Measurements from ENCODE around the gene EIF1AX.

Gene EIF1AX

DNA sequence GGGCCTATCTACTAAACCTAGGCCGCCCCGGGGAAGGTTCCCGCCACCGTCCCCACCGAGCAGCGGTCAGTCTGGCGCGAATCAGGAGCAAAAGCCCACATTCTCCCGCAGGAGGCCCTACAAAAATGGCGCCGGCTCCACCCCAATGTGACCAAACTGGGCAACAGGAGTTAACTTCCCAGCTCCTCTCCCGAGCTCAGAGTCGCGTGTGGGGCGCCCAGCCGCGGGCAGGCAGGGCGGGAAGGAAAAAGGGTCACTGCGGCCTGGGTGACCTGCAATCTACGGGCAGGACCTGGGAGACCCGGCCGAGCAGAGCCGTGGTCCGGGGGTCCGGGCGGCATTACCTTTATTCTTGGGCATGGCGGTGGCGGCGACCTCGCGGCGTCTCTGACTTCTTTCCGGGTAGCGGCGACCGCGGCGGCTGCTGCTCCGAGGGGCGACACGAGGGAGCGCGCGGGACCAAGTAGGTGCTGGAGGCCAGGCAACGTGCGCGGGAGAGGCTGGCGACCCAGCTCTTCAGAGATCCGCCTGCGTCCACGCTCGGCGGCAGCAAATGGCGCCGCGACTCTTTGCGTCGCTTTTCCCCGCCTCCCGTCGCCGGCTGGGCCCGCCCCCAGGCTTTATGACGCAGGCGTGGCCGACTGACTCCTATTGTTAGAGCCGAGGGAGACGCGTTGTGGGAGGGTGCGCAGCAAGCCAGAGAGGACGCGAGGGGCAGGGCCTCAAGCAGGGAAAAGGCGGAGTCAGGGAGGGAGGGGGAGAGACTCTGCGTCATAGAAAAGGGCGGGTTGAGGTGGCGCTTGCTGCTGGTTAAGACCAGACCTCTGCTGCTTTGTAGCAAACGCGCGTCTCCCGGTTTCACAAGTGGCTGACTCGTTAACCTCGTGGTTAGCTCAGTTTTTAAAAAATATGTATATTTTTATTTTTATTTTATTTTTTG lies at the start of gene EIF1AX:
TSS of gene EIF1AX (minus strand) at position 558 of the 940 bp plus-strand sequence. CDS start at position 360, 198 bp downstream.
- DNase-seq (ENCODE audit: low read depth), result peak; percentile 97
- TF ChIP-seq CTCF (IDR thresholded peaks at IDR 0.05; ENCODE audit: low read depth, low read length) (no peak), MYC (IDR thresholded peaks at IDR 0.05; ENCODE audit: low read depth, low read length) (peak; percentile 47), POLR2A (IDR thresholded peaks at IDR 0.05; ENCODE audit: extremely low read depth, insufficient read length) (peak; percentile 55)
- TF ChIP-seq, protein P1, sequence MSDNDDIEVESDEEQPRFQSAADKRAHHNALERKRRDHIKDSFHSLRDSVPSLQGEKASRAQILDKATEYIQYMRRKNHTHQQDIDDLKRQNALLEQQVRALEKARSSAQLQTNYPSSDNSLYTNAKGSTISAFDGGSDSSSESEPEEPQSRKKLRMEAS (IDR thresholded peaks at IDR 0.05; ENCODE audit: low read depth, low read length), result no peak; the same call in none of the 2 replicates
- H3K4me3 ChIP-seq (ENCODE audit: low read depth, low read length), result peak within 1 kb of the TSS; percentile 95

- no peak overlapping the region for H3K4me3 ChIP-seq (ENCODE audit: low read depth, low read length)
- DNase-seq (ENCODE audit: low read depth), result no peak
- TF ChIP-seq CTCF (IDR thresholded peaks at IDR 0.05; ENCODE audit: low read depth, low read length) (no peak), MYC (IDR thresholded peaks at IDR 0.05; ENCODE audit: low read depth, low read length) (no peak), POLR2A (IDR thresholded peaks at IDR 0.05; ENCODE audit: extremely low read depth, insufficient read length) (no peak)
- TF ChIP-seq, protein P1 (IDR thresholded peaks at IDR 0.05; ENCODE audit: low read depth, low read length), result no peak
Observed at GRCh38 chrX:20189171-20189570, 47.5 kb upstream of the EIF1AX start.

DNA sequence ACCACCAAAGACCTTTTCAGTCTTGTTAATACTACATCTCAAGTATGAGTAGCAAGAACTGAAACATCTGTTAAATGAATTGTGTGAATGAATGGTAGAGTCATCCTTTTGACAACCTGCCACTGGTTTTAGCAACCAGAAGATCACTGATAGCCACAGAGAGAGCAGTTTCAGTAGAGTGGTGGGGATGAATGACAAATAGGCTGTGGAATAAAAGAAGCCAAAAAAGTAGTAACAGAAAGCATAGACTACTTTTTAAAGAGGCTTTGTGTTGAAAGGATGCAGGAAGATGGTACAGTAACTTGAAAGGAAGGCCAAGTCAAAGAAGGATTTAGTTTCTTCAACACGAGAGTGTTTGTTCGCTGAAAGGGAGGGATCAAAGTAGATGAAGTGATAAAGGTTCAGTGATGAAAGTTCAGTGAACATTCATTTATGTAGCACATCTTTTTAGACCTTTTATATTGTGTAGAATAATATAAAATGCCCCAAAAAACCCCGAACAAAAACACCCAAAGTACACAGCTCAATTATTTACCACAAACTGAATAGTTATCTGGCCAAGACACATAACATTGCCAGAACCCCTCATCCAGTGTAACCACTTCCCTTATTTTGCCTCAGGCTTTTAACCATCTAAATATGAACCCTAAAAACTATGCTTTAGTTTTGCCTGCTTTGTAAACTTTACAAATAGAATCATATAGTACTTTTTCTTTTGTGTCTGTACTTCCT lies 40.1 kb upstream of the EIF1AX start:
- H3K4me3 ChIP-seq (ENCODE audit: low read depth, low read length), result no peak overlapping the region
- TF ChIP-seq MYC (IDR thresholded peaks at IDR 0.05; ENCODE audit: low read depth, low read length), result no peak
- TF ChIP-seq, protein P1 (IDR thresholded peaks at IDR 0.05; ENCODE audit: low read depth, low read length), result no peak
- TF ChIP-seq POLR2A (IDR thresholded peaks at IDR 0.05; ENCODE audit: extremely low read depth, insufficient read length), result no peak
- TF ChIP-seq CTCF (IDR thresholded peaks at IDR 0.05; ENCODE audit: low read depth, low read length), result no peak
- DNase-seq (ENCODE audit: low read depth), result peak; percentile 9

- no peak for TF ChIP-seq MYC (IDR thresholded peaks at IDR 0.05; ENCODE audit: low read depth, low read length)
- TF ChIP-seq CTCF (IDR thresholded peaks at IDR 0.05; ENCODE audit: low read depth, low read length), result no peak
- TF ChIP-seq POLR2A (IDR thresholded peaks at IDR 0.05; ENCODE audit: extremely low read depth, insufficient read length), result no peak
- TF ChIP-seq, protein P1 (IDR thresholded peaks at IDR 0.05; ENCODE audit: low read depth, low read length), result no peak
Observed at GRCh38 chrX:20177093-20177492, 35.5 kb upstream of the EIF1AX start.

DNA sequence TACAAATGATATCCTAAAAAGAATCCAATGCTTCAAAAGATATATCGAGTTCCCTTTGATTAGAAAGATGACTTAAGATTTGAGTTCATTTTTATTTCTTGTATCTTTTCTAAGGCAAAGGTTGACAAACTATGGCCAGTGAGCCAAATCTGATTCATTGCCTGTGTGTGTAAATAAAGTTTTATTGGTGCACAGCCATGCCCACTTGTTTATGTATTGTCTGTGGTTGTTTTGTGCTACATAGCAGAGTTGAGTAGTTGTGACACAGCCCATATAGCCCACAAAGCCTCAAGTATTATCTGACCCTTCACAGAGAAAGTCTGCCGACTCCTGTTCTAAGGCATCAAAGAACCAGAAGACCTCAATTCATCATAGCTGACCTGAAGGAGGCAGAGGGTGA lies 32.2 kb upstream of the EIF1AX start:
- TF ChIP-seq POLR2A (IDR thresholded peaks at IDR 0.05; ENCODE audit: extremely low read depth, insufficient read length), result no peak
- no peak for TF ChIP-seq CTCF (IDR thresholded peaks at IDR 0.05; ENCODE audit: low read depth, low read length)
- no peak for TF ChIP-seq MYC (IDR thresholded peaks at IDR 0.05; ENCODE audit: low read depth, low read length)
- TF ChIP-seq, protein P1 (IDR thresholded peaks at IDR 0.05; ENCODE audit: low read depth, low read length), result no peak
- H3K4me3 ChIP-seq (ENCODE audit: low read depth, low read length), result no peak overlapping the region
- DNase-seq (ENCODE audit: low read depth), result no peak

More at GRCh38 chrX:20177093-20177492, 35.5 kb upstream of the EIF1AX start:
- no peak for DNase-seq (ENCODE audit: low read depth)
- H3K4me3 ChIP-seq (ENCODE audit: low read depth, low read length), result no peak overlapping the region
